Measurements from ENCODE around the gene TEAD1. TPM values are rescaled to one million over a fixed set of nuclear protein-coding genes. Genes with fewer than 3 reads are reported as not detected.

The TEAD1 gene
- total RNA-seq, 1 donor from 2014 or later = 17.6 TPM

DNA sequence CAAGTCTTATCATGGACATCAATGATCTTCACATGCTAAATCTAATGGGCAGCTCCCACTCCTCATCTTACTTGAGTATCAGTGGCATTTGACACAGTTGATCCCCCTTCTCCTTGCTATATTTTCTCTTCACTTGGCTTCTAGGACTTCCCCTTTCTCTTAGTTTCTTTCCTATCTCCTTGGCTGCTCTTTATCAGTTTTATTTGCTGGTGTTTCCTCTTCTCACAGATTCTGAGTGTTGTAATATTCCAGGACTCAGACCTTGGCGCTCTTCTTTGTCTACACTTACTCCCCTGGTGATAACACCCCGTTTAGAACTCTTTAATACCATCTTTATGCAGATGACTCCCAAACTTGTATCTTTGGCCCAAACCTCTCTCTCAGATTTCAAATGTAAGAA lies 301.0 kb downstream of the TEAD1 start:
- FAIRE-seq = no peak
- DNase-seq (ENCODE audit: low read depth) = no peak
- TF ChIP-seq, protein P1, sequence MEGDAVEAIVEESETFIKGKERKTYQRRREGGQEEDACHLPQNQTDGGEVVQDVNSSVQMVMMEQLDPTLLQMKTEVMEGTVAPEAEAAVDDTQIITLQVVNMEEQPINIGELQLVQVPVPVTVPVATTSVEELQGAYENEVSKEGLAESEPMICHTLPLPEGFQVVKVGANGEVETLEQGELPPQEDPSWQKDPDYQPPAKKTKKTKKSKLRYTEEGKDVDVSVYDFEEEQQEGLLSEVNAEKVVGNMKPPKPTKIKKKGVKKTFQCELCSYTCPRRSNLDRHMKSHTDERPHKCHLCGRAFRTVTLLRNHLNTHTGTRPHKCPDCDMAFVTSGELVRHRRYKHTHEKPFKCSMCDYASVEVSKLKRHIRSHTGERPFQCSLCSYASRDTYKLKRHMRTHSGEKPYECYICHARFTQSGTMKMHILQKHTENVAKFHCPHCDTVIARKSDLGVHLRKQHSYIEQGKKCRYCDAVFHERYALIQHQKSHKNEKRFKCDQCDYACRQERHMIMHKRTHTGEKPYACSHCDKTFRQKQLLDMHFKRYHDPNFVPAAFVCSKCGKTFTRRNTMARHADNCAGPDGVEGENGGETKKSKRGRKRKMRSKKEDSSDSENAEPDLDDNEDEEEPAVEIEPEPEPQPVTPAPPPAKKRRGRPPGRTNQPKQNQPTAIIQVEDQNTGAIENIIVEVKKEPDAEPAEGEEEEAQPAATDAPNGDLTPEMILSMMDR (IDR thresholded peaks at IDR 0.05; ENCODE audit: insufficient read depth, low read length, severe bottlenecking) = no peak
- no peaks in the 10 kb centered on the region for H3K27me3 ChIP-seq (ENCODE audit: control insufficient read depth, insufficient read depth, low read length)
- H3K36me3 ChIP-seq (ENCODE audit: control insufficient read depth, insufficient read depth, low read length) = peaks cover 10% of the 10 kb centered on the region
- H3K4me3 ChIP-seq (ENCODE audit: low read depth, low read length) = no peak overlapping the region

DNA sequence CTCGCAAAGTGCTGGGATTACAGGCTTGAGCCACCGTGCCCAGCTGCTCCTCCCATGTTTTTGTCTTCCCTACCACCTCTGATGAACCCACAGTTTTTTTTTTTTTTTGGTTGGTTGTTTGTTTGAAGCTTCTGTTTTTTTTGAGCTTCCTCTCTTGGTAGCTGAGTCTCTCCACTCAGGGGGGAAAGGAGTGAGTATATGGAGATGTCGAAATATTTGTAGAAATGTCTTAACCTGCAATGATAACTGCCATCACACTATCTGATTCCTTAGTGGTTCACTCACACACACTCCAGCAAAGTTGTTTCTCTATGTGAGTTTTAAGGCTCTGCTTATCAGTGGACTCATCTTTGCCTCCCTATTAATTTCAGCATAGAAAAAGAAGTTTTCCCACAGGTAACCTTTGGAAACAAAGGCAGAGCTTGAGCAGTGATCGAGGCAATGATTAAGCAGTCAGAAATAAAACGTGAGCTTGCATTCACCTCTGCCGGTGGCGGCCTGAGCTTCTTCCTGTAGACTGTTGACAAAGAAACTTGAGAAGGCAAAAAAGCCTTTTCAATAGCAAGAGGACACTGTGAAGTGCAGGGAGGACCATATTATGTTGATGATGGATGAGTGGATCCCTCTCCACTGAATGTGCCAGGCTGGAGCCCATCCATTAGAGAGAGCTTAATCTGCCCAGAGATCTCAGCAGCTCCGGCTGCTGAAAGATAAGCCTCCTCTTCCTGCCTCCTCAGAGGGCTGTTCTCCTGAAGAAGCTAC lies 305.9 kb downstream of the TEAD1 start:
- no peak overlapping the region for H3K4me3 ChIP-seq (ENCODE audit: low read depth, low read length)
- FAIRE-seq (no peak), DNase-seq (ENCODE audit: low read depth) (no peak)
- H3K27me3 ChIP-seq (ENCODE audit: control insufficient read depth, insufficient read depth, low read length) = no peaks in the 10 kb centered on the region
- peaks cover 19% of the 10 kb centered on the region for H3K36me3 ChIP-seq (ENCODE audit: control insufficient read depth, insufficient read depth, low read length)
- TF ChIP-seq, protein P1 (IDR thresholded peaks at IDR 0.05; ENCODE audit: insufficient read depth, low read length, severe bottlenecking) = no peak

DNA sequence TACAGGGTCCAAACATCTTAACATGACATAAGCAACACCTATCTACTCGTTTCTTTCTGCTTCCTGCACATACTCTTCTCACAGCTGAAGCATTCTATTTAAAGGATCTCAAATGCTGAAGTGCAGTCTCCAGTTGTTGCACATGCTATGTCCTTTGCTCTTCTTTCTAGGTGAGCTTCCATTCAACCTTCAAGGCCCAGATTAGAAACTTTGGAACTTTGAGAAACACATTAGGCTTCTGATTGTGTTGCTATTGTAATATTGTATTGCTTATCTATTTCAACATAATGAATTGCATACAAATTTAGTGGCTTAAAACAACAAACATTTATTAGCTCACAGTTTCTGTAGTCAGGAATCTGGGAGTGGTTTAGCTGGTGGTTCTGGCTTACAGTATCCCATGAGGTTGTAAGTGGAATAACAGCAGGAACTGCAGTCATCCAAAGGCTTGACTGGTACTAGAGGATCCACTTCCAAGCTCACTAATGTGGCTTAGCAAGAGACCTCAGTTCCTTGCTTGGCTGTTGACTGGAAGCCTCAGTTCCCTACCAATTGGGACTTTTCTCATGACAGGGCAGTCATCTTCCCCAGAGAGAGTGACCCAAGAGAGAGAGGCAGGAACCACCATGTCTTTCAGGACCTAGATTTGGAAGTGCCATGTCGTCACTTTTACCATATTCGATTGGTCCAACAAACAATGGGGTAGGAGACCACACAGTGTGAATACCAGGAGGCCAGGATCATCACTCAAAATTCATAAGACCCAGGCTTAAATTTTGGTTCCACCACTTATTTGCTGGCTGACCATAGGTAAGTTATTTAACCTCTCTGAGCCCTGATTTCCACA lies 307.7 kb downstream of the TEAD1 start:
- Histone ChIP-seq H3K27me3 (ENCODE audit: control insufficient read depth, insufficient read depth, low read length) (no peaks in the 10 kb centered on the region), H3K36me3 (ENCODE audit: control insufficient read depth, insufficient read depth, low read length) (peaks cover 25% of the 10 kb centered on the region), H3K4me3 (ENCODE audit: low read depth, low read length) (no peak overlapping the region)
- FAIRE-seq = no peak
- TF ChIP-seq, protein P1 (IDR thresholded peaks at IDR 0.05; ENCODE audit: insufficient read depth, low read length, severe bottlenecking) = peak; percentile 10
- peak; percentile 37 for DNase-seq (ENCODE audit: low read depth)

DNA sequence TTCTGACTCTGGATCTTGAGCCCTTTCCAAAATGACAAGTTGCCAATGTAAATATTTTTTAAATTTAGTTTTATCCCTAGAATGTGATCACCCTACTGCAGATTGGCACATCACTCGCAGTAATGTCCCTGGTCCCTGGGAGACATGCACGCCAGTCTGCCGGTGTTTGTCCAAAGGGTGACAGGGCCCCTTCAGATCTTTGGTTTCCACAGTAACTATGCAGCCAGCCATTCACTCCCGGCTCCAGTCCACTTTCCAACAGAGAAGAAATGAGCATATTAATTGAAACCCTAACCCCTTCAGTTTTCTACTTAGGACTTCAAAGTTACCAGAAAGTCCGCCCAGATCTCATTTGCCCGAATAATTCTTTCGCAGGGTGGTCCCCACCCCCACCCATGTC lies 309.1 kb downstream of the TEAD1 start:
- FAIRE-seq = no peak
- Histone ChIP-seq H3K4me3 (ENCODE audit: low read depth, low read length) (no peak overlapping the region), H3K27me3 (ENCODE audit: control insufficient read depth, insufficient read depth, low read length) (no peaks in the 10 kb centered on the region), H3K36me3 (ENCODE audit: control insufficient read depth, insufficient read depth, low read length) (peaks cover 24% of the 10 kb centered on the region)
- TF ChIP-seq, protein P1 (IDR thresholded peaks at IDR 0.05; ENCODE audit: insufficient read depth, low read length, severe bottlenecking) = no peak
- DNase-seq (ENCODE audit: low read depth) = no peak

DNA sequence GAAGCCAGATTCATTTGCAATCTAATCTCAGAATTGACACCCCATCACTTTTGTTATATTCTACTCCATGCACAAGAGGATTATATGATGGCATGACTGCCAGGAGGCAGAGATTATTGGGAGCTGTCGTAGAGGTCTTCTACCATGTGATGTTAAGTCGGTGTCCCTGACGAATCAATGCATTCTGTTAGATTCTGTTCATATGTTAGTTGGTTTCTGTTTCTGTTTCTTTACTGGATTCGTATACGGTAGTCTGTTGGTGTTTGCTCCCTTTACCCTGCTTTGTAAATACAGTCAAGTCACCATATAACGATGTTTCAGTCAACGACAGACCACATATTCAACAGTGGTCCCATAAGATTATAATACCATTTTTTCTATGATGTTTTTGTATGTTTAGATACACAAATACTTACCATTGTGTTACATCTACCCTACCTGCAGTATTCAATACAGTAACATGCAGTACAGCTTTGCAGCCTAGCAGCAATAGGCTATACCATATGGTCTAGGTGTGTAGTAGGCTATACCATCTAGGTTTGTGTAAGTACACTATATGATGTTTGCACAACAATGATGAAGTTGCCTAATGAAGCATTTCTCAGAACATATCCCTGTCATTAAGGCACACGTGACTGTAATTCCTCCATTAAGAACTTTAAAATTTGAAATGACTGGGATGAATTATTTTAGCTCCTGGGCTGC lies 312.1 kb downstream of the TEAD1 start:
- H3K36me3 ChIP-seq (ENCODE audit: control insufficient read depth, insufficient read depth, low read length) = peaks cover 17% of the 10 kb centered on the region
- TF ChIP-seq, protein P1 (IDR thresholded peaks at IDR 0.05; ENCODE audit: insufficient read depth, low read length, severe bottlenecking) = no peak
- DNase-seq (ENCODE audit: low read depth) (no peak), FAIRE-seq (no peak)
- no peaks in the 10 kb centered on the region for H3K27me3 ChIP-seq (ENCODE audit: control insufficient read depth, insufficient read depth, low read length)
- H3K4me3 ChIP-seq (ENCODE audit: low read depth, low read length) = no peak overlapping the region

Data from bronchial epithelial cell (primary cell).